HFFc6 (cell line): ENCODE data around the gene ANKRD9. TPM values are rescaled to one million over a fixed set of nuclear protein-coding genes. Genes with fewer than 3 reads are reported as not detected.
A peak's percentile ranks its signal among the peaks of the same experiment; 100 is the strongest.

Experiments used
- DNase-seq: peaks from one replicate; pipeline ENCODE4 v3.0.0-alpha.2; 2018
- H3K27ac Mint-ChIP-seq: 2 replicates; pipeline ENCODE4 v1.8.0; 2020; ENCODE audit warnings: mild to moderate bottlenecking, mixed read lengths
- H3K27me3 Mint-ChIP-seq: 2 replicates; pipeline ENCODE4 v1.8.0; 2021; ENCODE audit warnings: mild to moderate bottlenecking, moderate library complexity, mixed read lengths; ENCODE audit not compliant: insufficient read depth
- H3K36me3 Mint-ChIP-seq: 2 replicates; pipeline ENCODE4 v1.8.0; 2021; ENCODE audit warnings: low read depth, mixed read lengths
- H3K4me1 Mint-ChIP-seq: 2 replicates; pipeline ENCODE4 v1.8.0; 2020; ENCODE audit warnings: low read depth, mixed read lengths
- H3K4me3 Mint-ChIP-seq: 2 replicates; pipeline ENCODE4 v1.8.0; 2020; ENCODE audit warnings: mild to moderate bottlenecking, moderate library complexity, mixed read lengths
- H3K9me3 Mint-ChIP-seq: 2 replicates; pipeline ENCODE4 v1.8.0; 2020; ENCODE audit warnings: mild to moderate bottlenecking, mixed read lengths
- total RNA-seq, 6 experiments: library from RNA; stranded (reverse); fragmentation: NEBNext Ultra II Directional; extraction: Animal tissue kit (Norgen Biotek cat#: 25700); gene quantifications; 2 replicates in 1 of 6; 3 replicates in 5 of 6; pipeline ENCODE4 v1.2.3, GENCODE V29; 2021
- TF ChIP-seq, protein P1 (sequence below): fragments of 200-600 bp; sonication (generic); IDR thresholded peaks from 2 replicates; pipeline ENCODE4 v1.5.0; 2021; ENCODE audit warnings: antibody characterized with exemption, mild to moderate bottlenecking

ANKRD9 gene
- total RNA-seq, 6 experiments from 2014 or later: 13.4 to 18.0 (median 15.6) TPM

GRCh38 chr14:102484316-102484715, 25.3 kb downstream of the ANKRD9 start:
- peaks cover 15% of the 10 kb centered on the region for H3K4me1 Mint-ChIP-seq
- no peak for DNase-seq
- H3K27ac Mint-ChIP-seq: no peak overlapping the region
- H3K9me3 Mint-ChIP-seq: no peaks in the 10 kb centered on the region
- TF ChIP-seq, protein P1, sequence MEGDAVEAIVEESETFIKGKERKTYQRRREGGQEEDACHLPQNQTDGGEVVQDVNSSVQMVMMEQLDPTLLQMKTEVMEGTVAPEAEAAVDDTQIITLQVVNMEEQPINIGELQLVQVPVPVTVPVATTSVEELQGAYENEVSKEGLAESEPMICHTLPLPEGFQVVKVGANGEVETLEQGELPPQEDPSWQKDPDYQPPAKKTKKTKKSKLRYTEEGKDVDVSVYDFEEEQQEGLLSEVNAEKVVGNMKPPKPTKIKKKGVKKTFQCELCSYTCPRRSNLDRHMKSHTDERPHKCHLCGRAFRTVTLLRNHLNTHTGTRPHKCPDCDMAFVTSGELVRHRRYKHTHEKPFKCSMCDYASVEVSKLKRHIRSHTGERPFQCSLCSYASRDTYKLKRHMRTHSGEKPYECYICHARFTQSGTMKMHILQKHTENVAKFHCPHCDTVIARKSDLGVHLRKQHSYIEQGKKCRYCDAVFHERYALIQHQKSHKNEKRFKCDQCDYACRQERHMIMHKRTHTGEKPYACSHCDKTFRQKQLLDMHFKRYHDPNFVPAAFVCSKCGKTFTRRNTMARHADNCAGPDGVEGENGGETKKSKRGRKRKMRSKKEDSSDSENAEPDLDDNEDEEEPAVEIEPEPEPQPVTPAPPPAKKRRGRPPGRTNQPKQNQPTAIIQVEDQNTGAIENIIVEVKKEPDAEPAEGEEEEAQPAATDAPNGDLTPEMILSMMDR: no peak
- H3K4me3 Mint-ChIP-seq: no peak overlapping the region
- H3K36me3 Mint-ChIP-seq: no peaks in the 10 kb centered on the region
- no peaks in the 10 kb centered on the region; the same call in none of the 2 replicates for H3K27me3 Mint-ChIP-seq

GRCh38 chr14:102481791-102482238, 27.8 kb downstream of the ANKRD9 start:
- peak overlapping the region; percentile 73 for H3K27ac Mint-ChIP-seq
- DNase-seq: peak; percentile 66

GRCh38 chr14:102481371-102481770, 28.2 kb downstream of the ANKRD9 start:
- H3K27me3 Mint-ChIP-seq: no peaks in the 10 kb centered on the region; the same call in 1 of the 2 replicates
- DNase-seq: no peak
- TF ChIP-seq, protein P1: no peak
- H3K27ac Mint-ChIP-seq: peak overlapping the region; percentile 73
- no peaks in the 10 kb centered on the region for H3K9me3 Mint-ChIP-seq
- no peak overlapping the region for H3K4me3 Mint-ChIP-seq
- no peaks in the 10 kb centered on the region for H3K36me3 Mint-ChIP-seq
- peaks cover 15% of the 10 kb centered on the region for H3K4me1 Mint-ChIP-seq

More at GRCh38 chr14:102481791-102482238, 27.8 kb downstream of the ANKRD9 start:
- Mint-ChIP-seq H3K4me3 (peak overlapping the region; percentile 61), H3K36me3 (no peaks in the 10 kb centered on the region), H3K27me3 (no peaks in the 10 kb centered on the region; the same call in none of the 2 replicates), H3K4me1 (peaks cover 15% of the 10 kb centered on the region), H3K9me3 (no peaks in the 10 kb centered on the region)
- TF ChIP-seq, protein P1: no peak

GRCh38 chr14:102479777-102480176, 29.8 kb downstream of the ANKRD9 start:
- no peaks in the 10 kb centered on the region; the same call in 1 of the 2 replicates for H3K27me3 Mint-ChIP-seq
- TF ChIP-seq, protein P1: no peak
- H3K27ac Mint-ChIP-seq: no peak overlapping the region
- no peaks in the 10 kb centered on the region for H3K9me3 Mint-ChIP-seq
- no peak for DNase-seq
- H3K4me3 Mint-ChIP-seq: no peak overlapping the region
- no peaks in the 10 kb centered on the region; the same call in 1 of the 2 replicates for H3K36me3 Mint-ChIP-seq
- H3K4me1 Mint-ChIP-seq: peaks cover 15% of the 10 kb centered on the region

DNA sequence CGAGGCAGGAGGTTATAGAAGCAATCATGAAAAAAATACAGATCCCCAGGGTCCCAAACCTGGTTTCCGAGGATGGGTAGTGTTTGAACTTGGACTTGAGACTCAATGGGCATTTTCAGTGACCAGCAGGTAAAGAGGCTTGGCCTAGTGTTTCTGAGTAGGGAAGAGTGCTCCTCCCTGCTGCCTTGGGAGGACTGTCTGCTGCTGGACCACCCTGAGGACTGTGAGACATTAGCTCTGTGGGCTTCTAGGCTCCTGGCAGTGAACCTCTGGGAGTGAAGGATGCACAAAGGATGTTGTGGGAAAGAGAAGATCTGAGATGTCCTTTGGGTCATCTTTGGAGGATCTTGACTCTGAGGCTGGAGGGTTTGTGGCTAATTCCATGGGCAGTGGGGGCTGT, 30.5 kb downstream of the ANKRD9 start:
- Mint-ChIP-seq H3K36me3 (no peaks in the 10 kb centered on the region; the same call in 1 of the 2 replicates), H3K27ac (no peak overlapping the region), H3K4me1 (peaks cover 15% of the 10 kb centered on the region), H3K27me3 (no peaks in the 10 kb centered on the region; the same call in 1 of the 2 replicates), H3K9me3 (no peaks in the 10 kb centered on the region), H3K4me3 (no peak overlapping the region)
- TF ChIP-seq, protein P1: no peak
- no peak for DNase-seq
